HG03342 (cell line): Measurements from ENCODE around the gene MPC2.
A peak's percentile ranks its signal among the peaks of the same experiment; 100 is the strongest.
"Not testable (repeated sequence)": the region's sequence is repeated elsewhere in the genome, so short reads cannot be mapped to it uniquely, and the experiment has no call there.

ENCODE experiments used
- ATAC-seq: cut with Tn5 transposase; IDR thresholded peaks from one replicate; pipeline ENCODE4 v1.9.1; 2021; ENCODE audit warnings: mild to moderate bottlenecking, moderate library complexity; ENCODE audit not compliant: unreplicated experiment

The MPC2 gene

DNA sequence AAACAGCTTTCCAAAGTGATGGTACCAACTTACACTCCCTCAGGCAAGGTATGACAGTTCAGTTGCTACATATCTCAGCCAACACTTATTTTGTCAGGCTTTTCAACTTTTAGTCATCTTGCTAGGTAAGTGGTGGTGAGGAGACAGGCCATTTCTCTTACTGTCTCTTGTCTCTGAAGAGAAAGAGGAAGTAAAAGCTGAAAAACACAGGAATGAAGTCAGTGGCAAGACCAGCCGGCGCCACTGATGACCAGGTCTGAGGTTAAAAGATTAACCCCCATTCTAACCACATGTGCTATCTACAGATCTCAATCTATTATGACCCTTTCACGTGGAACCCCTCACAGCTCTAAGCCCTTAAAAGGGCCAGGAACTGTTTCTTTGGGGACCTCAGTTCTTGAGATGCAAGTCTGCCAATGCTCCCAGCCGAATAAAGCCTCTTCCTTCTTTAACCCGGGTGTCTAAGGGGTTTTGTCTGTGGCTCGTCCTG lies 27.1 kb downstream of the MPC2 start:
- peak; percentile 58 for ATAC-seq

DNA sequence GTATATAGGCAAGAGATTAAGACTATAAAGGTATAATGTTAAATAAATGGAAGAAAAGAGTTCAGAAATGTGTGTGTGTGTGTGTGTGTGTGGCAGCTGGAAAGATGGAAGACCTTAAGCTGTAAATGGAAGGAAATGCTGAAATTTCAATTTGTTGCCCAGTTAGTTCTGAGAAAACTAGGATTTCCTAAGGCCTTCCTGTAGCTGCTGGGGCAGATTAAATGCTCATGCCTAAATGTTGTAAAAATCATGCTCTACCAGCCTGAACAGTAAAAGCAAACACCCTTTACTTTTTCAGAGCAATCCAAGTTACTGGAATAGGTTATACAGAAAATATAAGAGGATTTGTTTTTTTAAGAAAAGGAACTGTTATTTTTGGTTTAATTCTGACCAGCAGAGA lies 31.2 kb downstream of the MPC2 start:
- ATAC-seq = no peak

DNA sequence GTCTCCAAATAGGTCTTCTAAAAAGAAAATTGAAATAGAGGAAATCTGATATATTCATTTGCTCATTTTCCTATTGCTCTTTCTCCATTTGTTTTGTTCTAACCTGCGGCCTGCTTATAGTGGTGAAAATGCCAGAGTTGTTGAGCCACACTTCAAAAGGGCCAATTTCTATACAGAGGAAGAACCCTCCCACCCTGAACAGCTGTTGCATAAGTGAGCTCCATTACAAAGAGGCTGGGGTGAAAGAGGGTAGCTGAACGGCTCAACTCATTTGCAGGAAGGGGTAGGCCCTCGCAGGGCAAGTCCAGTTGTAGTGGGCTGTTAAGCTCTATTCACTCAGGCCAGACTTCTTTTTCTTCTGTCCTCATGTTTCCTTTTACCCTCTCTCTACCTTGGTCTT lies 31.7 kb downstream of the MPC2 start:
- ATAC-seq = no peak

DNA sequence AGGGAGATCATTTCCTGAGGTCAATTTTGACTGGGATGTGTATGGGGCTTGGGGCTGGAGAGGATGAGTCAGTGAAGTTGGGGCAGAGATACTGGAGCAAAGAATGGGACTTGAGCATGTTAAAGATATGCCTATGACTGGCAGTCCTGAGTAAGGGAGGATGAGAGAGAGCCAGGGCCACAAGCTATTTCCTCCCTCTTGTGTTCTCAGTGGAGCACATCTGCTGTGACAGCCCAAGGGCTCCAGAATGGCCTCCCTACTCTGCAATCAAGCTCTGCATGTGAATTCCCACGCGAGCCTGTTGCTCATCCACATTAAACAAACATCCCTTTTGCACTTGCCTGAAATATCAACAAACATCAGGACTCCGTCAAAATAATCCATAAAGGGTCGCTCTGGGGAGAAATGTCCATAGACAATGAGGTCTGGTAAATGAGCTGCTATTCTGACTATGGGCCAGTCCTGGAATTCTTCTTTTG lies 32.2 kb downstream of the MPC2 start:
- no peak for ATAC-seq

DNA sequence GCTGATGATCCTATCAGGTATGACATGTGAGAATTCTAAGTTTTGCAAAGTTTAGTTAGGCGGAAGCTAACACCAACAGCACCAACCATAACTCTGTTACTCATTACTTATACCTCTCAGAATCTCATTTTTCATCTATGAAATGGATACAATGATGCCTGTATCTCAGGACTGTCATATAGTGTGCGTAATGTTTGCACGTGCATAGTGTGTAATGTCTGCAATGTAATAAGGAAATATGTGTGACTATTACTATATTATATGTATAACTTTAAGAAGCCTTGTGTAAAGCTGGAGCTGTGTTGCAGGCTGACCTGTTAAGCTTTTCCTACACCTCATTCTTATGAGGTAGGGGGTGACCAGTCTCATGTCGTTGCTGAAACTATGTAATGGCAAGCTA lies 36.0 kb downstream of the MPC2 start:
- ATAC-seq = no peak

DNA sequence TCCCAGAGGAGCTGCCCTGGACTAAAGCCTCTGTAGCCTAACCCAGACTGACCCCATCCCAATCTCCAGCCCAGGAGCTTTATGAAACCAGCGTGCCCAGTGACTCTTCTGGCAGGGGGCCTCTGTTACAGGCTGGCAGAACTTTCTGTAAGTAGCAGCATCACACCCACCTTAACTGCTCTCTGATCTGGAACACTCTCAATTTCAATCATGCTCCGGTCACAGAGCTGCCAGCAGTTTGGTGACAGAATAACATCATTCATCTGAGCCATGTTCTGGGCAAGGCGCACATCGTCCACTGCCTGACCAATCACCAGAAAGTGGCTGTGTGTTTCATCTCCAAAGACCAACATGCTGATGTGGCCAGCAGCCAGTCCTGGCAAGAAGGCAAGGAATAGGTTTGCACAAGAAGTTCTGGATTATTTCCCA lies 37.6 kb downstream of the MPC2 start:
- peak; percentile 80 for ATAC-seq

DNA sequence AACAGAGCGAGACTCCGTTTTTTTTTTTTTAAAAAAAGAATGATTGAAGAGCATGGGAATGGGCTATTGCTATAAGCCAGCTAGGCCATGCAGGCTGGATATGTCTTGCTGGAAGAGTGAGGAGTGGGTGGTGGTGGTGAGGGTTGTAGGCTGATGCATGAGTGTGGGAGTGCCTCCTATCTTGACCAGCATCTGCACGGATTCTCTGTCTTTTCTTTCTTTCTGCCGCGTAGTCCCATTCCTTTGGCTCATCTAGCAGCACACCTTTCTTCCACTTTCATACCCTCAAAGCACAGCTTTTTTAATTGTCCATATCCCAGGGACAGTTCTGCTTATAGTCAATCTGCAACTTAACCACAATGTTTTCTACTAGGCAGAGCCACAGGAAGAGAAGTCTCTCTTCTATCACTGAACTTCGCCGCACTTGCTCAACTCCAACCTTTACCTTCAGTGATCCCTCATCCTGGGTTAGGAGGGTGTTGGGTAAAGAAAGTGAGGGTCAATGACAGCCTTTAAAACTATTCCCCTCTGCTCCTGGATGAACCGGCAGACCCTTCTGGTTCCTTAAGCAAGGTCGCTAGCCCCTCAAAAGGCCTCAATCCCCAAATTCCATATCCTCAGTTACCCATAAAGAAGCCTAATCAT lies 38.2 kb downstream of the MPC2 start:
- peak; percentile 16 for ATAC-seq

DNA sequence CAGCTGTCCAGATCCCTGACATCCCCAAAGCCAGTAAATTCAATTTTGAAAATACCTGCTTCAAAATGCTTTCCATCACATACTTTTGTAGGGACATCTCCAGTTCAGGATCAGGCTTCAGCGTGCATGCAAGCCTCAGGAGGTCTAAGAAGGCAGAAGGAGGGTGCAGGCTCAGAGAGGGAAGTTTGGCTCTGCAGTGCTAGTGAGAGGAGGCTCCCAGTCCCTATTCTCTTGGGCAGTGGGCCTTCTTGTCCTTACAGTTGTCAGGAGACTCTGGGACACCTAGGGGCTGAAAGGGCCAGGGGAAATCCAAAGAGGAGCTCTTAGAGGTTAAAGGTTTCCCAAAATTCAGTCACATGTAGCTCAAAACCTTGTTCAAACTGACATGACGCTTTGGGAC lies 43.1 kb downstream of the MPC2 start:
- no peak for ATAC-seq

DNA sequence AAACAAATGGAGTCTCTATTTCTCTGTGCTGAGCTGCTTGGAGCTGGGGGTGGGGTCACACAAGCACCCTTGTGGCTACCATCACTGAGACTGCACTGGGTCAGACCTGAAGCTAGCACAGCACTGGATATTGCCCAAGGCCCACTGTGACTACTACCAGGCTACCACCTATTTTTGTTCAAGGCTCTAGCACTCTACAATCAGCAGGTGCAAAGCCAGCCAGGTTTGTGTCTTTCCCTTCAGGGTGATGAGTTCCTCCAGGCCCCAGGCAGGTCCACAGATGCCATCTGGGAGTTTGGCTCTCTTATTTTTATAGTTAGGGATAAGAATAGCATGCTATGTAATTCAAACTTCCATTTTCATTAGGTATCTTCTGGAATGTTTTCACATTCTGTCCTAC lies 46.5 kb downstream of the MPC2 start:
- ATAC-seq = no peak

DNA sequence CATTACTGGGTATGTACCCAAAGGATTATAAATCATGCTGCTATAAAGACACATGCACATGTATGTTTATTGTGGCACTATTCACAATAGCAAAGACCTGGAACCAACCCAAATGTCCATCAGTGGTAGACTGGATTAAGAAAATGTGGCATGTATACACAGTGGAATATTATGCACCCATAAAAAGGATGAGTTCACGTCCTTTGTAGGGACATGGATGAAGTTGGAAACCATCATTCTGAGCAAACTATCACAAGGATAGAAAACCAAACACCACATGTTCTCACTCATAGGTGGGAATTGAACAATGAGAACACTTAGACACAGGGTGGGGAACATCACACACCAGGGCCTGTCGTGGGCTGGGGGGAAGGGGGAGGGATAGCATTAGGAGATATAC lies 49.7 kb downstream of the MPC2 start:
- not testable (repeated sequence) for ATAC-seq

DNA sequence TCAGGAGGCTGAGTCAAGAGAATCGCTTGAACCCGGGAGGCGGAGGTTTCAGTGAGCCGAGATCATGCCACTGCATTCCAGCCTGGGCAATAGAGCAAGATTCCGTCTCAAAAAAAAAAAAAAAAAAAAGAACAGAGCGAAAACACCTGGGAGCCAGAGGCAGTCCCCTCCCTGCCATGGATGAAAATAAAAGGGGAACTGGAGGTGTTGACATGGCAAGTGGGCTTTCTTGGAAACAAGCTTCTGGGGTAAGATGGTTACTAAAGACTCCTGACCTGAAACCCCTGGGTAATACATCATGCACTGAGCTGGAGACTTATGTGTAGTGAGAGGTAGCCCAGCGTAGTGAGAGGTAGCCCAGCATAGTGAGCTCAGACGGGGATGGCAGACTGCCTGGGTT lies 54.5 kb downstream of the MPC2 start:
- ATAC-seq = no peak

DNA sequence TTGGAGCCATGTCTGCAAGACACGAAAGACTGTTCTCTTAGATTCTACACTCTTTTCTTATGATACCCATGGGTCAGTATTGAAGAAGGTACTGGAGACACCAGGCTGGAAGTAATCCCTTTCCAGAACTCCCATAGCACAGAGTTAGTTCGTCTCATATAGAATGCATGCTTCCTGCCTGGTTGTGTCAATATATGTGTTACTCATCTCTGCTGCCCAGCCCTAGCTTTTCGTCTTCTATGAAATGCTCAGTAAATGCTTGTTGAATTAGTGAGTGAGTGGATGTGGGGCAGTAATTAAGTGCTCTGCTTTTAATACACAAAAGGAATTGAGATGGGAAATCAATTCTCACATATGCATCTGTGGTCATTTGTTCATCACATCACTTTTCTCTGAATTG lies 55.1 kb downstream of the MPC2 start:
- ATAC-seq = no peak

DNA sequence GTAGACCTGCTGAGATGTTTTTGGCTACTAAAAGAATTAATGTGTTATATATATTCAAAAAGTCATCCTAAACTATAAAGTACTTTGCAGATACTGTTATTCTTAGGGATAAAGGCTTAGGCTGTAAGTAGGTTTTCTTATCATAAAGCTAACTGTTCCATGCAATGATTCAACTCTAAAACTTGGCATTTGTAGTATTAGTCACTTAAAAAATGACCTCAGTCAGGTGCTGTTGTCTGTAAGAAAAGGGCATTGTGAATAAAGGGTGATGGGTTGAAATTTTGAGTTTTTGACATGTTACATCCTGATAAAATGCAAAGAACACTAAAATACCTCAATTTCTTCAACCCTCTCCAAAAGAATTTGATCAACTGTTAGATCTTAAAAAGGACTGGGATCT lies 55.8 kb downstream of the MPC2 start:
- ATAC-seq = no peak

DNA sequence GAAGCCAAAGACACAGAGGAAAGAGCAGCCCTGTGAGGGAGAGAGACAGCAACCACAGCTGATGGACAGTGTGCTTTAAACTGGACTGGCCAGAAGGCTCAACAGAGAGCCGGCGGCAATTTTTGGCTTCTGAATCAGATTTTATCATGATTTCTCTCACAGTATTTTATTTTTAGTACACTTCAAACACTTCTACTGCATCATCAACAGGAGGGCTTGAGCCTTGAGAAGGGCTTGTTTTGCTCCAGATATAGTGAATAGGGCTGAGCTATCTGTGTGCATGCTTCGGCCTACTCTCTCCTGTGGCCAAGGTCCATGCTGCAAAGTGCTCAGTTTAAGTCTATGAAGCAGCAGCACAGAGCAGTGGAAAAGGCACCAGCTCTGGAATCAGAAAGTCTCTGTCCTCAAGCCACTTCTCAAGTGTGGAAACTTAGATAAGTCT lies 56.3 kb downstream of the MPC2 start:
- no peak for ATAC-seq

DNA sequence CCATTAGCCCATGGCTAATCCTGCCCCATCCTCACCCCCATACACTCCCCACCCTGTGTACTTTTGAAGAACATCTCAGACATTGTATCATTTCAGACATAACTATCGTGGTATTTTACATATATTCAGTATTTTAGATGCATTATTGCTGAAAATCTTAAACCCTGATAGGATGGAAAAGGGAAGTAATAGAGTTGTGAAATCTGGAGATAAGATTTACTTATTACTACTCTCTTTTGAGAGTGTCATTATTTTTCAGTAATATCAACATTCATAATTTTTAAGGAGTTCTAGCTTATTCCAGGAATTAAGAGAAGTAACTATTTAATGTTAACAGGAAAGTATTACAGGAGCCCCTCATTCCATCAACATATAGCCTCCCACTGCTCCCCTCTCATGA lies 57.4 kb downstream of the MPC2 start:
- no peak for ATAC-seq

DNA sequence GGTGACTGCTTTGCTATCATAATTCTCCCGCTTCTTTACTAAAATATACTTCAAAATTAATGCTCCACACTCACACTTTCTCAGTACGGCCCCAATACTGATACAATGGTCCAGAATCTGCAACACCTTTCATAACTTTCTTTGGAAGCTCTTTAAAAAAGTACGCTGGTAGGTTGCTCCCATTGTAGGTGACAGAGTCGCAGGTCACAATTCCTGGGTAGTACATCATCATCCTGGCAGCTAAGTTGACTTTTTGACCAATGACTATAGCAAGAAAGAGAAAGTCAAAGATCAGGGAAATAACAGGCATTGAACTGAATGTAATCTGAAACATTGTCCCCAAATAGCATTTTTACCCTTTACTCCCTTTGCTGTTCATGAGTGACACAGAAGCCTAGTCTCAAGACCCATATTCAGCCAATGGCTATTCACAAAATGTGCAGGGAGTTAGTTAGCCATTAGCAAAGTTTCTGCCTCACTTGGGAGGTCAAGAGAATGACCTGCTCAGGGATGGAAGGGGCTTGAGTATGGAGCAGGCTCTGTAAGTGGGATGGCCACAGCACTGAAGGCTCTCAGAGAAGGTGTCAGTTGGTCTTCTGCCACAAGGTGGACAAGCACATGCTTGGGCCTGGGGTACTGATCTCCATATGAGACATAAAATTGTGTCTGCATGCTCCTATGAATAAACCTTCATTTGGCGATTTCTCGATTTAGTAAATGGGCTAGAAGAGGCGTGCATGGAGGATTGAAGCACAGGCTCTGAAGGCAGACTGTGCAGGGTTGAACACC lies 58.3 kb downstream of the MPC2 start:
- ATAC-seq = no peak

DNA sequence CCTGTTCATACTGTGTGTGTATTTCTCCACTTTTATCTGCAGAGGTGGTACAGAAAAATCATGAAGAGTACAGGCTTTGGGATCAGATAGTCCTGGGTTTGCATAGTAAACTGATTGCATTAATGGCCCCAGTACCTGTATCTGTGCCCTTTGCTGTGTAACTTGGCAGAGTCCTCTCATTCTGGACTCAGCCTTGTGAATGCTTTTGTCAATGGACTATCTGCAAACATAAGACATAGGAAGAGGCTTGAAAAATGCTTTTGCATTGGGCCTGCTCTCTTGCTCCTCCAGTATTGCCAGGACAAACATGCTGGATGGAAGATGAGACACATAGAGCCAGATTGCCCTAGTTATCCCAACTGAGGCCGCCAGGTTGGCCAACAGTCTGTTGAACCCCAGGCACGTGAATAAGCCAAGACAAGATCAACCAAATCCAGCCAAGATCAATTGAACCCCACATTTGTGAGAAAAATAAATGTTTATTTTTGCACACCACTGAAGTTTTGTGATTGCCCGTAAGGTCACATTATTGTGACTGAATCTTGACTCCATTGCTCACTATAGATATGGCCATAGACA lies 60.2 kb downstream of the MPC2 start:
- ATAC-seq = no peak

DNA sequence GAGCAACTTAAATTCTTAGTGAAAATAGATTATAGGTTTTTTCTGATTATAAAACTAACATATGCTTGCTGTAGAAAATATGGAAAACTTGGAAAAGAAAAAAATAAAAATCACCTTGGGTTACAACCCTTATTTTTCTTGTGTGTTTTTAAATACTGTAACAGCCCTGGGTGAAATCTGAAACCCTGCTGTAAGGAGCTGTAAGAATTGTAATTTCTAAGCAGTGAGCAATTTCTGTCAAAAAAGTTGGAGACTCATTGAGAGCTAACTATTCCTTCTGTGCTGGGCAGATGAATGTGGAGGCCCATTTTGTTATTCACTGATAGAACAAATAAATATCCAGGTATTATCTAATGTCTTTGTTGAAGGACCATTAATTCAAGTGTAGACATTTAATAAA lies 65.5 kb downstream of the MPC2 start:
- ATAC-seq = no peak

DNA sequence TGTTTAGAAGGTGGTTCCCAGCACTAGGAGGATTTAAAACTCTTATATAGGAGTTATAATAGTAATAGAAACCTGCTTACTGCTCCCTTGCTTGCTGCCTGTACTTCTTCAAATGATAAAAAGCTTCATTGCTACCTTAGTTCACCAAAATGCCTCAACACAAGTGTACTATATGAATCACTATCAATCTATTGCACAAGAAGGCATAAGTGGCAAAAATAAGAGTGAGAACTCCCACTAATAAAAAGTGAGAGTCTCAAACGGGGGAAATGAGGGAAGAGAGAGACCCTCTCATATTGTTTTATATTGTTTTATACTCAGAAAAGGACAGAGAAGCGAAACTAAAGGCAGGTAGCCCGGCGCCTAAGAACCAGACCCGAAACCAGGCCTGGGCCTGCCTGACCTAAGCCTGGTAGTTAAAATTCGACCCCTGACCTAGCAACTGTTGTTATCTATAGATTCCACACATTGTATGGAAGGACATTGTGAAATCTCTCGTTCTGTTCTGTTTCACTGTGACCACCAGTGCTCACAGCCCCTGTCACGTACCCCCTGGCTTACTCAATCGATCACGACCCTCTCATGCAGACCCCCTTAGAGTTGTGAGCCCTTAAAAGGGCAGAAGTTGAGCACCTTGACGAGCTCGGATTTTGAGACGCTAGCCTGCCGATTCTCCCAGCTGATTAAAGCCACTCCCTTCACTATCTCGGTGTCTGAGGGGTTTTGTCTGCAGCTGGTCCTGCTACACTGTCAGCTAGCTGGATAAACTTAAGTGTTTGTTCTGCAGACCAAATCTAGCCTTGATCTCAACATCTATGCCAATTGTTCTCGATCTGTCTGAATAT lies 67.5 kb downstream of the MPC2 start:
- not testable (repeated sequence) for ATAC-seq

DNA sequence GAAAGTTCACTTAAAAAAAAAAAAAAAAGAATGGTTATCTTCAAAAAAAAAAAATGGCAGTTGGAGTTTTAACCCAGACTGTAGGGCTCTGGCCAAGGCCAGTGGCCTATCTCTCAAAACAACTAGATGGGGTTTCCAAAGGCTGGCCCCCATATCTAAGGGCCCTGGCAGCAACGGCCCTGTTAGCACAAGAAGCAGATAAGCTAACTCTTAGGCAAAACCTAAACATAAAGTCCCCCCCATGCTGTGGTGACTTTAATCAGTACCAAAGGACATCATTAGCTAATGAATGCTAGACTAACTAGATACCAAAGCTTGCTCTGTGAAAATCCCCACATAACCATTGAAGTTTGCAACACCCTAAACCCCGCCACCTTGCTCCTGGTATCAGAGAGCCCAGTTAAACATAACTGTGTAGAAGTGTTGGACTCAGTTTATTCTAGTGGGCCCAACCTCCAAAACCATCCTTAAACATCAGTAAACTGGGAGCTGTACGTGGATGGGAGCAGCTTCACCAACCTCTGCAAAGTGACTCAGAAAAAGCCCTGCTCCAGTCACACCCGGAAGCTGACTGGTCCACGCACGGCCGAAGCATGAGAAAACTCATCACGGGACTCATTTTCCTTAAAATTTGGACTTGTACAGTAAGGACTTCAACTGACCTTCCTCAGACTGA lies 70.0 kb downstream of the MPC2 start:
- ATAC-seq = not testable (repeated sequence)
